SK-N-SH (cell line): ENCODE measurements around the gene ALOX15. TPM values are rescaled to one million over a fixed set of nuclear protein-coding genes. Genes with fewer than 3 reads are reported as not detected.

Source experiments
- CTCF ChIA-PET: fragments of 300-600, 350-600 bp; formaldehyde crosslinking; extraction: SDS; loops from one replicate; lab custom pipeline; 2021; lab: Yijun Ruan, JAX
- POLR2A ChIA-PET: fragments of 350-600 bp; sonication (Branson Sonifier 250); formaldehyde crosslinking; extraction: SDS; loops from one replicate; lab custom pipeline; 2020; ENCODE audit warnings: antibody characterized with exemption, inconsistent platforms; lab: Yijun Ruan, JAX
- DNase-seq: peaks from one replicate; pipeline ENCODE4 v3.0.0; 2012
- H2AFZ ChIP-seq: fragments of 200-600 bp; sonication (generic); 2 replicates; pipeline ENCODE4 v1.8.1; 2016; ENCODE audit warnings: antibody characterized with exemption, mild to moderate bottlenecking, low read depth
- H3F3A ChIP-seq: fragments of 200-600 bp; sonication (generic); replicated peaks from 2 replicates; pipeline ENCODE3; 2016; ENCODE audit warnings: antibody characterized with exemption, mild to moderate bottlenecking; ENCODE audit not compliant: insufficient read depth
- H3K27ac ChIP-seq, 2 experiments: fragments of 200-500 bp in 1 of 2; fragments of 200-600 bp in 1 of 2; sonication (Bioruptor generic) in 1 of 2; sonication (generic), shearing (Covaris generic) in 1 of 2; 2 replicates each; pipeline versions ENCODE4 v1.5.1 to v1.6.1; 2014 to 2016; ENCODE audit warnings: low read depth in 2 of 2, inconsistent platforms in 1 of 2, low read length in 1 of 2, mild to moderate bottlenecking in 1 of 2, mixed read lengths in 1 of 2
- H3K27me3 ChIP-seq: fragments of 200-600 bp; sonication (generic), shearing (Covaris generic); 2 replicates; pipeline ENCODE4 v1.6.1; 2016; ENCODE audit warnings: mixed run types; ENCODE audit not compliant: insufficient read depth
- H3K36me3 ChIP-seq, 2 experiments: fragments of 200-500 bp in 1 of 2; fragments of 200-600 bp in 1 of 2; sonication (Bioruptor generic) in 1 of 2; sonication (generic) in 1 of 2; replicated peaks in 1 of 2; 2 replicates each; pipeline versions ENCODE3 to v1.5.1; 2014 to 2016; ENCODE audit warnings: low read length in 1 of 2, mild to moderate bottlenecking in 1 of 2; ENCODE audit not compliant: insufficient read depth in 2 of 2, control insufficient read depth in 1 of 2
- H3K4me1 ChIP-seq, 2 experiments: fragments of 200-500 bp in 1 of 2; fragments of 200-600 bp in 1 of 2; sonication (Bioruptor generic) in 1 of 2; sonication (generic), shearing (Covaris generic) in 1 of 2; 2 replicates each; pipeline versions ENCODE4 v1.5.1 to v1.6.1; 2014 to 2016; ENCODE audit warnings: low read depth in 1 of 2, low read length in 1 of 2, mixed run types in 1 of 2; ENCODE audit not compliant: insufficient read depth in 2 of 2, control insufficient read depth in 1 of 2
- H3K4me2 ChIP-seq: fragments of 200-600 bp; sonication (generic), shearing (Covaris generic); 2 replicates; pipeline ENCODE4 v1.6.1; 2017; ENCODE audit warnings: mixed run types
- H3K4me3 ChIP-seq, 2 experiments: fragments of 200-500 bp in 1 of 2; fragments of 200-600 bp in 1 of 2; sonication (Bioruptor generic) in 1 of 2; sonication (generic), shearing (Covaris generic) in 1 of 2; 2 replicates each; pipeline versions ENCODE4 v1.5.1 to v1.8.1; 2014 to 2016; ENCODE audit warnings: low read depth in 2 of 2, inconsistent platforms in 1 of 2, low read length in 1 of 2, mild to moderate bottlenecking in 1 of 2, mixed read lengths in 1 of 2, moderate library complexity in 1 of 2
- H3K79me2 ChIP-seq: fragments of 200-600 bp; sonication (generic); 2 replicates; pipeline ENCODE4 v1.8.1; 2017; ENCODE audit warnings: mild to moderate bottlenecking; ENCODE audit not compliant: insufficient read depth
- H3K9ac ChIP-seq: fragments of 200-600 bp; sonication (generic); 2 replicates; pipeline ENCODE4 v1.6.1; 2017; ENCODE audit warnings: mixed run types
- H3K9me2 ChIP-seq: fragments of 200-600 bp; sonication (generic); 2 replicates; pipeline ENCODE4 v1.6.1; 2017; ENCODE audit warnings: mixed run types
- H3K9me3 ChIP-seq: fragments of 200-600 bp; sonication (generic); 2 replicates; pipeline ENCODE4 v1.6.1; 2017; ENCODE audit warnings: mixed run types, mild to moderate bottlenecking, moderate library complexity
- H4K20me1 ChIP-seq: fragments of 200-600 bp; sonication (generic); 2 replicates; pipeline ENCODE4 v1.6.1; 2017; ENCODE audit warnings: mild to moderate bottlenecking, mixed run types; ENCODE audit not compliant: insufficient read depth
- CHD2 ChIP-seq: fragments of 150-350 bp; IDR thresholded peaks from 2 replicates; pipeline ENCODE4 v1.6.1; 2018; ENCODE audit warnings: low read length; ENCODE audit not compliant: partially characterized antibody
- CTCF ChIP-seq: fragments of 200-600 bp; sonication (generic); IDR thresholded peaks from 2 replicates; pipeline ENCODE4 v1.6.1; 2017; ENCODE audit warnings: antibody characterized with exemption, mild to moderate bottlenecking, moderate library complexity
- FOSL2 ChIP-seq: IDR thresholded peaks from 2 replicates; pipeline ENCODE4 v1.4.0; 2012; ENCODE audit warnings: low read depth, mild to moderate bottlenecking, moderate library complexity, borderline replicate concordance
- FOXM1 ChIP-seq: IDR thresholded peaks from 2 replicates; pipeline ENCODE4 v1.4.0; 2012; ENCODE audit warnings: low read depth, mild to moderate bottlenecking
- JUND ChIP-seq: IDR thresholded peaks from 2 replicates; pipeline ENCODE4 v1.4.0; 2012
- MAX ChIP-seq: IDR thresholded peaks from 2 replicates; pipeline ENCODE4 v1.4.0; 2012; ENCODE audit warnings: low read depth
- NFIC ChIP-seq: IDR thresholded peaks from 2 replicates; pipeline ENCODE4 v1.4.0; 2012; ENCODE audit warnings: borderline replicate concordance
- RCOR1 ChIP-seq: fragments of 150-350 bp; IDR thresholded peaks from 2 replicates; pipeline ENCODE4 v1.6.1; 2017; ENCODE audit warnings: antibody characterized with exemption, low read length
- SIN3A ChIP-seq: IDR thresholded peaks from 2 replicates; pipeline ENCODE4 v1.6.1; 2012; ENCODE audit warnings: low read depth, mild to moderate bottlenecking, low read length, moderate library complexity, borderline replicate concordance
- TCF12 ChIP-seq: IDR thresholded peaks from 2 replicates; pipeline ENCODE4 v1.4.0; 2012
- USF2 ChIP-seq: fragments of 150-350 bp; IDR thresholded peaks from 2 replicates; pipeline ENCODE4 v1.6.1; 2017; ENCODE audit warnings: antibody characterized with exemption, low read length, low read depth, borderline replicate concordance
- WGBS: methylation state at CpG from one replicate; pipeline ENCODE4 v1.1.6; 2017; ENCODE audit warnings: low lambda C conversion rate; 5-methylcytosine and 5-hydroxymethylcytosine counted together
- polyA plus RNA-seq, 3 experiments: library from polyadenylated mRNA; depleted of rRNA; stranded (reverse); fragments of >200 nt; gene quantifications; 2 replicates each; pipeline ENCODE4 v1.2.3, GENCODE V29; 2012

Gene ALOX15
- polyA plus RNA-seq, 1 of the 3 experiments (the other 2 are of a cell fraction), result not detected

- POLR2A ChIA-PET, result no interaction called here
- Histone ChIP-seq H3F3A (no peaks in the 10 kb centered on the region), H3K4me3 (no peak overlapping the region), H2AFZ (no peak overlapping the region), H3K9me3 (no peaks in the 10 kb centered on the region), H3K9ac (no peak overlapping the region), H3K79me2 (no peaks in the 10 kb centered on the region), H3K9me2 (no peaks in the 10 kb centered on the region), H4K20me1 (no peaks in the 10 kb centered on the region), H3K36me3 (no peaks in the 10 kb centered on the region), H3K4me1 (peaks cover 0 to 9% of the 10 kb centered on the region in 2 experiments; a peak in 1 of 4 replicates), H3K4me2 (no peak overlapping the region), H3K27ac (no peak overlapping the region), H3K27me3 (peaks cover 22% of the 10 kb centered on the region; the same call in 1 of the 2 replicates)
- 61% methylated on average over 9 of the region's 9 CpGs for WGBS
- CTCF ChIA-PET, result interaction anchor here (1.5 to 5.1 kb wide), 3 partner anchors 8 to 41 kb away, joined by 6 to 59 read pairs (median 7); no protein-coding TSS in a partner anchor
- TF ChIP-seq SIN3A (no peak), FOXM1 (no peak), FOSL2 (no peak), JUND (no peak), CHD2 (no peak)
- no peak for DNase-seq
Observed at GRCh38 chr17:4607773-4608187, 33.7 kb downstream of the ALOX15 start.

DNA sequence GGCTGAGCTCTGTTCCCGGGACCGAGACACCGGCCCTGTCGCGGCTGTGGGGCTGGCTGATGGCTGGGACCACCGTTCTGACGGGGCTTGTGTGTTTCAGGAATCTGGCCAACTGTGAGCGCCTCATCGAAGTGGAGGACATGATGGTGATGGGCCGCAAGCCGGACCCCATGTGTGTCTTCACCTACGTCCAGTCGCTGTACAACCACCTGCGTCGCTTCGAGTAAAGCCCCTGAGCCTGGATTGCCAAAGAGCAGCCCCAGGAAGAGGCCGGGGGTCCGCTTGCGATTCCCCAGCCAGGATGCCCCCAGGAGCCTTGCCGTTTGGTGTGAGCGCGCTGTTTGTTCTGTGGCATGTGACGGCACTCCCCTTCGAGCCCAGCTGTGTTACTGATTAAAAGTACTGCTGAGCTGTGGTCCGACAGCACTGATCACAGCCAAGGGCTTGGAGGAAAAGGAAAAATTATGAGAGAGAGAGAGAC lies 34.2 kb downstream of the ALOX15 start:
- H3K4me2 ChIP-seq, result no peak overlapping the region
- ChIA-PET POLR2A (no interaction called here), CTCF (interaction anchor here (1.5 to 5.1 kb wide), 3 partner anchors 8 to 40 kb away, joined by 6 to 59 read pairs (median 7); no protein-coding TSS in a partner anchor)
- TF ChIP-seq CHD2 (no peak), FOSL2 (no peak), CTCF (no peak), MAX (no peak), NFIC (no peak), USF2 (no peak), TCF12 (no peak), RCOR1 (no peak)
- H3K4me3 ChIP-seq, result no peak overlapping the region
- WGBS, result 91% methylated on average over 6 of the region's 25 CpGs
- H3K9me2 ChIP-seq, result no peaks in the 10 kb centered on the region
- peaks cover 22% of the 10 kb centered on the region; the same call in 1 of the 2 replicates for H3K27me3 ChIP-seq
- H3F3A ChIP-seq, result no peaks in the 10 kb centered on the region
- H3K9me3 ChIP-seq, result no peaks in the 10 kb centered on the region
- H3K79me2 ChIP-seq, result no peaks in the 10 kb centered on the region
- H4K20me1 ChIP-seq, result no peaks in the 10 kb centered on the region
- peaks cover 0 to 9% of the 10 kb centered on the region in 2 experiments; a peak in 1 of 4 replicates for H3K4me1 ChIP-seq
- no peaks in the 10 kb centered on the region for H3K36me3 ChIP-seq
- H3K9ac ChIP-seq, result no peak overlapping the region
- no peak for DNase-seq
- H3K27ac ChIP-seq, result no peak overlapping the region
- no peak overlapping the region for H2AFZ ChIP-seq
